Measurements from ENCODE around the gene ST3GAL6. TPM values are rescaled to one million over a fixed set of nuclear protein-coding genes. Genes with fewer than 3 reads are reported as not detected.
A peak's percentile ranks its signal among the peaks of the same experiment; 100 is the strongest.

ST3GAL6 gene
- total and polyA plus RNA-seq, 2 of the 4 experiments (the other 2 are of a cell fraction): 0.36 to 0.99 TPM

DNA sequence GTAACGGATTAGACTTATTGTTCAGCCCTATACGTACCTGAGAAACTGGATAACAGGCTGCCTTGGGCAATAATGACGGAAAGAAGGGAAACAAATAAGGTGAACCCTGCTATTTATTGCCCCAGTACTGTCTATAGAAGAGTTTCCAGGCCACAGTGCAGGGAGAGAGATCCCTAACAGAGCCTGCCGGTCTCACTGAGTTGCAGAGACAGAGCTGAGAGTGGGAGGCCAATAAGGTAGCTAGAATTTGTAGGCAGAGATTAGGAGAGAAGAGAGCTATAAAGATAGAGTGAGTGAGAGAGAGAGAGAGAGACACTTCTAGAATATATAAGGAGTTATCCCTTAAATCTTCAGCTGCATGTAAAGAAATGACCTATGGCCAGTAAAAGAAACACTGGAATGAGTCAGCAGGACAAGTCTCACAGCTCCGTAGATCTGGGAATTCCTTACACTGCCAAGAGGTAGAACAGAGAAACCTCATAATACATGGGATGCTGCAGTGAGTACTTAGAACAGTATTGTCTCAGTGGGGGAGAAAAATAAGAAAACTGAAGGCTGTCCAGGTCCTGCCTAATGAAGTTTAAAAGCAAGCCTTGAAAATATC is 51.8 kb downstream of the ST3GAL6 start:
- dilution Hi-C loops (cut with HindIII; ENCODE audit: low sequenced_read_pairs, unreplicated experiment) (no loop called here), in situ Hi-C loops (cut with MboI; ENCODE audit: low sequenced_read_pairs) (loop anchor here (5.0 to 10.0 kb wide), 3 partner anchors 177 to 940 kb away; no protein-coding TSS in a partner anchor), intact Hi-C loops (cut with micrococcal nuclease) (loop anchor here (5.0 kb wide), 1 partner anchor 937 kb away; no protein-coding TSS in a partner anchor)
- no peaks in the 10 kb centered on the region for H3K9me3 ChIP-seq (ENCODE audit: control insufficient read depth, insufficient read depth, low read length)
- H3K14ac ChIP-seq (replicated peaks; ENCODE audit: low read depth, low read length): 0 out of 2 replicates have a peak overlapping the region, but pooled peaks have one; percentile 5
- no peak overlapping the region for H2BK5ac ChIP-seq (ENCODE audit: low read depth, low read length, poor library complexity, severe bottlenecking)
- ATAC-seq (ENCODE audit: low read depth): peak; percentile 82
- H4K5ac ChIP-seq (ENCODE audit: low read depth, low read length): no peak overlapping the region
- 94% methylated on average over 3 of the region's 5 CpGs; no CpG with 5 or more reads in 1 of the 2 experiments for WGBS, 2 experiments (ENCODE audit: extremely low coverage in 2 of 2, insufficient read length in 1 of 2)
- peaks cover 5% of the 10 kb centered on the region; the same call in 1 of the 2 replicates for H4K20me1 ChIP-seq (ENCODE audit: insufficient read depth, low read length)
- ChIA-PET POLR2A (ENCODE audit: unreplicated experiment) (interaction anchor here (0.5 kb wide), 1 partner anchor 100 kb away, joined by 3 read pairs; no protein-coding TSS in a partner anchor), CTCF (interaction anchor here (0.6 to 4.6 kb wide), 5 partner anchors 88 to 219 kb away, joined by 3 to 45 read pairs (median 3); no protein-coding TSS in a partner anchor)
- H3K18ac ChIP-seq (ENCODE audit: low read depth, low read length): no peak overlapping the region
- no peaks in the 10 kb centered on the region for H3K9me1 ChIP-seq (ENCODE audit: insufficient read depth, low read length)
- no peak overlapping the region for H3K56ac ChIP-seq (ENCODE audit: extremely low read depth, insufficient read depth, low read length)
- no peak overlapping the region for H2BK120ac ChIP-seq (ENCODE audit: low read depth, low read length)
- H3K27ac ChIP-seq (ENCODE audit: insufficient read depth, low read length): peak overlapping the region; percentile 45; the same call in 1 of the 2 replicates
- H4K8ac ChIP-seq (ENCODE audit: low read depth in 2 of 2, low read length in 2 of 2): no peak overlapping the region
- BruUV-seq (replicated peaks): no TSS peak
- H3K36me3 ChIP-seq (ENCODE audit: control insufficient read depth, insufficient read depth, low read length): peaks cover 16% of the 10 kb centered on the region
- H3K4me3 ChIP-seq (ENCODE audit: insufficient read depth, low read depth, low read length): no peak overlapping the region
- H2BK15ac ChIP-seq (ENCODE audit: low read depth, low read length): no peak overlapping the region
- H4K91ac ChIP-seq (ENCODE audit: insufficient read depth, low read depth, low read length): no peak overlapping the region; the same call in 1 of the 2 replicates
- no peak overlapping the region for H2AK9ac ChIP-seq (replicated peaks; ENCODE audit: low read depth, low read length, poor library complexity)
- H2AFZ ChIP-seq (replicated peaks; ENCODE audit: low read length, poor library complexity): no peak overlapping the region
- H3K9ac ChIP-seq (ENCODE audit: low read depth, low read length): no peak overlapping the region
- peak; percentile 90 for DNase-seq
- H3K4me2 ChIP-seq (ENCODE audit: low read depth, low read length): no peak overlapping the region; the same call in 1 of the 2 replicates
- H3K27me3 ChIP-seq (ENCODE audit: control insufficient read depth, insufficient read depth, low read length): no peaks in the 10 kb centered on the region
- no peak overlapping the region for H2BK20ac ChIP-seq (ENCODE audit: low read depth, low read length)
- H2AK5ac ChIP-seq (ENCODE audit: low read depth, low read length): no peak overlapping the region
- no peak overlapping the region for H3K4ac ChIP-seq (ENCODE audit: low read depth, low read length)
- H3K4me1 ChIP-seq (ENCODE audit: control insufficient read depth, insufficient read depth, low read length): peaks cover 4% of the 10 kb centered on the region
- H3K23ac ChIP-seq (ENCODE audit: low read depth, low read length): no peak overlapping the region
- peak; percentile 44; the same call in 1 of the 2 replicates for TF ChIP-seq NFE2L2 (IDR thresholded peaks at IDR 0.05; ENCODE audit: low read depth, low read length)
- TF ChIP-seq FOS (IDR thresholded peaks at IDR 0.05; ENCODE audit: low read depth, low read length): peak; percentile 21; the same call in 1 of the 2 replicates
- TF ChIP-seq SMC3 (IDR thresholded peaks at IDR 0.05; ENCODE audit: low read depth, low read length): no peak
- H3K79me1 ChIP-seq (ENCODE audit: low read depth in 1 of 2, low read length in 2 of 2): peaks cover 11 to 21% of the 10 kb centered on the region in 2 experiments; a peak in 3 of 4 replicates

All from IMR-90 (cell line).